Measurements from ENCODE around the gene ZNF75A.

The ZNF75A gene

GRCh38 chr16:3292604-3293003 lies 12.7 kb upstream of the ZNF75A start:
- DNase-seq (ENCODE audit: low read depth, low spot score), result no peak
- Histone ChIP-seq H3K4me1 (ENCODE audit: insufficient read depth, insufficient read length) (no peaks in the 10 kb centered on the region), H3K36me3 (ENCODE audit: insufficient read depth, insufficient read length, low read length) (peaks cover 75% of the 10 kb centered on the region), H3K9me3 (ENCODE audit: insufficient read depth, low read length) (peaks cover 49% of the 10 kb centered on the region), H3K27me3 (ENCODE audit: insufficient read depth, insufficient read length) (no peaks in the 10 kb centered on the region), H3K9ac (ENCODE audit: insufficient read length, low read depth) (no peak overlapping the region), H3K4me3 (ENCODE audit: insufficient read length, low read depth) (no peak overlapping the region)
- no peak for TF ChIP-seq ZNF274 (IDR thresholded peaks at IDR 0.05; ENCODE audit: low read depth, low read length)
- no peak for TF ChIP-seq SUZ12 (IDR thresholded peaks at IDR 0.05; ENCODE audit: extremely low read depth, insufficient read depth, insufficient read length)
- TF ChIP-seq YY1 (IDR thresholded peaks at IDR 0.05; ENCODE audit: insufficient read depth, insufficient read length), result no peak

DNA sequence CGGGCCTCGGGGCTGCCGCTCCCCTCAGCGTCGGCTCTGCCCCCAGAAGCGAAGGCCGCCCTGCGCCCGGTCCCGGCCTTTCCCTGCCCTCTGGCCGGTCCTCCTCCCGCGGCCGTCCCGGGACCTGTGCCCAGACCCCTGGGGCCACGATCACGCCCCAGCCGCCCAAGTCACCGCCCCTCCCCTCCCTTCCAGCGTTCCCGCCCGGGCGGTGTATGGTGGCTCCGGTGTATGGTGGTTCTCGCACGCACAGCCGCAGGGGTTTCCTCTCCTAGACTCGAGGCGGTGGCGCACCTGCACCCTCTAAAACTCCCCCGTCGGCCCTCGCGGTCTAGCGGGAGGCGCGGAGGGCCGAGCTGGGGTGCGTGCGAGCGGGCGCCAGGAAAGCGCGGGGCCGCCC lies 10.1 kb upstream of the ZNF75A start:
- DNase-seq (ENCODE audit: low read depth, low spot score), result no peak
- no peaks in the 10 kb centered on the region for H3K4me1 ChIP-seq (ENCODE audit: insufficient read depth, insufficient read length)
- H3K36me3 ChIP-seq (ENCODE audit: insufficient read depth, insufficient read length, low read length), result peaks cover 56% of the 10 kb centered on the region
- H3K9ac ChIP-seq (ENCODE audit: insufficient read length, low read depth), result no peak overlapping the region
- H3K4me3 ChIP-seq (ENCODE audit: insufficient read length, low read depth), result no peak overlapping the region
- TF ChIP-seq YY1 (IDR thresholded peaks at IDR 0.05; ENCODE audit: insufficient read depth, insufficient read length), result no peak
- no peak for TF ChIP-seq ZNF274 (IDR thresholded peaks at IDR 0.05; ENCODE audit: low read depth, low read length)
- TF ChIP-seq SUZ12 (IDR thresholded peaks at IDR 0.05; ENCODE audit: extremely low read depth, insufficient read depth, insufficient read length), result no peak
- H3K9me3 ChIP-seq (ENCODE audit: insufficient read depth, low read length), result peaks cover 23% of the 10 kb centered on the region
- no peaks in the 10 kb centered on the region for H3K27me3 ChIP-seq (ENCODE audit: insufficient read depth, insufficient read length)

DNA sequence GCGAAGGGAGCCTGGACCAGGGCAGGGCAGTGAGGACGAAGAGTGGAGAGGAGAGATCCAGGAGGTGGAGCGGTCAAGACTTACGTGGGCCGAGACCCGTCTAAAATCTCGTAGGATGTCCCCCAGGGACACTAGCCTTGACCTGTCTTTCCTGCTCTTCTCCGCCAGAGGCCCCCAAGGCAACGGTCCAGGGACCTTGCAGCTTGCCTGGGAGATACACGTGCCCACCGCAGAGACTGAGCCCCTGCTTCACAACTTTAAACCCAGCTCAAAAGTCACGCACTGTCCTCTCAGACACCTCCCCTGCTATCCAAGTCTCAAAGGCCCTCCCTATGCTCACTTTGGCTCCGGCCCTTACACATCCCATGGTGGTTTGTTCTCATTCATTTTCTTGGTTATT lies 9.5 kb upstream of the ZNF75A start:
- H3K4me3 ChIP-seq (ENCODE audit: insufficient read length, low read depth), result no peak overlapping the region
- no peak for DNase-seq (ENCODE audit: low read depth, low spot score)
- H3K36me3 ChIP-seq (ENCODE audit: insufficient read depth, insufficient read length, low read length), result peaks cover 56% of the 10 kb centered on the region
- H3K9ac ChIP-seq (ENCODE audit: insufficient read length, low read depth), result no peak overlapping the region
- no peaks in the 10 kb centered on the region for H3K4me1 ChIP-seq (ENCODE audit: insufficient read depth, insufficient read length)
- peaks cover 17% of the 10 kb centered on the region for H3K9me3 ChIP-seq (ENCODE audit: insufficient read depth, low read length)
- no peaks in the 10 kb centered on the region for H3K27me3 ChIP-seq (ENCODE audit: insufficient read depth, insufficient read length)
- no peak for TF ChIP-seq ZNF274 (IDR thresholded peaks at IDR 0.05; ENCODE audit: low read depth, low read length)
- no peak for TF ChIP-seq YY1 (IDR thresholded peaks at IDR 0.05; ENCODE audit: insufficient read depth, insufficient read length)
- no peak for TF ChIP-seq SUZ12 (IDR thresholded peaks at IDR 0.05; ENCODE audit: extremely low read depth, insufficient read depth, insufficient read length)

GRCh38 chr16:3304370-3304769 lies 927 bp upstream of the ZNF75A start:
- H3K9ac ChIP-seq (ENCODE audit: insufficient read length, low read depth), result peak overlapping the region; percentile 96
- no peak for TF ChIP-seq SUZ12 (IDR thresholded peaks at IDR 0.05; ENCODE audit: extremely low read depth, insufficient read depth, insufficient read length)
- no peak for TF ChIP-seq YY1 (IDR thresholded peaks at IDR 0.05; ENCODE audit: insufficient read depth, insufficient read length)
- H3K27me3 ChIP-seq (ENCODE audit: insufficient read depth, insufficient read length), result no peaks in the 10 kb centered on the region
- peaks cover 69% of the 10 kb centered on the region for H3K36me3 ChIP-seq (ENCODE audit: insufficient read depth, insufficient read length, low read length)
- peak overlapping the region; percentile 93 for H3K4me3 ChIP-seq (ENCODE audit: insufficient read length, low read depth)
- no peaks in the 10 kb centered on the region for H3K4me1 ChIP-seq (ENCODE audit: insufficient read depth, insufficient read length)
- H3K9me3 ChIP-seq (ENCODE audit: insufficient read depth, low read length), result peaks cover 41% of the 10 kb centered on the region
- DNase-seq (ENCODE audit: low read depth, low spot score), result no peak

DNA sequence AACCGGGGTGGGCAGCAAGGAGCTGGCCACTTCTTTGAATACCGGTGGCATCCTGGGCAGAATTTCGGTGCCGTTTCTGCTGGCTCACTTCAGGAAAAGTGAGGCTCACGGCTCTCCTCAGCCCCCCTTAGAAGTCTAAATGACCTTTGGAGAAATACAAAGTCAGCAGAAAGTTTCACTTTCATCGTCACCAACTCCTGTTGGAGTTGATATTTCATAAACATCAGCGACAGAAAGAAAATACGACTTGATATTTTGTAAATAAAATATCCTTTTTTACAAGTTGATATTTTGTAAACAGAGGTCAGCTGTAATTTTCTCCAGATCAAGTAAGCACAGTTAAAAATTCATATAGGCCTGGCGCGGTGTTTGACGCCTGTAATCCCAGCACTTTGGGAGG lies 781 bp downstream of the ZNF75A start:
- no peak for TF ChIP-seq YY1 (IDR thresholded peaks at IDR 0.05; ENCODE audit: insufficient read depth, insufficient read length)
- no peak for TF ChIP-seq ZNF274 (IDR thresholded peaks at IDR 0.05; ENCODE audit: low read depth, low read length)
- TF ChIP-seq SUZ12 (IDR thresholded peaks at IDR 0.05; ENCODE audit: extremely low read depth, insufficient read depth, insufficient read length), result no peak
- Histone ChIP-seq H3K9me3 (ENCODE audit: insufficient read depth, low read length) (peaks cover 57% of the 10 kb centered on the region), H3K27me3 (ENCODE audit: insufficient read depth, insufficient read length) (no peaks in the 10 kb centered on the region), H3K36me3 (ENCODE audit: insufficient read depth, insufficient read length, low read length) (peaks cover 72% of the 10 kb centered on the region), H3K4me1 (ENCODE audit: insufficient read depth, insufficient read length) (no peaks in the 10 kb centered on the region), H3K4me3 (ENCODE audit: insufficient read length, low read depth) (peak overlapping the region; percentile 93), H3K9ac (ENCODE audit: insufficient read length, low read depth) (peak overlapping the region; percentile 96)
- DNase-seq (ENCODE audit: low read depth, low spot score), result no peak

DNA sequence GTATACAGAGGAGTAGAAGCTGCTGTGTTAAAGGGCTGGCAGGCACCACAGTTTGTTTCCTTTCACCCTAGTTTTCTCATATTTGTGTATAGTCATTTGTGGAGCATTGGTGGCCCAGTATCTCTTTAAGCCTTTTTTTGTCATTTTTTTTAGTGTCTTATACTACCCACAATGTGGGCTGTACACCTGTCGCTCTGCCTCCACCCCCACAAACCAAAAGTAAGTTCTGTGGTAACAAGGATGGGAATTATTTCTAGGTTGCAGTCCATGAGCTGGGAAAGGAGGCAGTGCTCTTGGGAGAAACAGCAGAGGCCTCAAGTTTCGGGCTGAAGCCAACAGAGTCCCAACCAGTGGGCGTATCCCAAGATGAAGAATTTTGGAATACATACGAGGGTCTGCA lies 6.2 kb downstream of the ZNF75A start:
- peaks cover 99% of the 10 kb centered on the region for H3K9me3 ChIP-seq (ENCODE audit: insufficient read depth, low read length)
- H3K4me3 ChIP-seq (ENCODE audit: insufficient read length, low read depth), result no peak overlapping the region
- no peak for DNase-seq (ENCODE audit: low read depth, low spot score)
- TF ChIP-seq SUZ12 (IDR thresholded peaks at IDR 0.05; ENCODE audit: extremely low read depth, insufficient read depth, insufficient read length) (no peak), ZNF274 (IDR thresholded peaks at IDR 0.05; ENCODE audit: low read depth, low read length) (no peak), YY1 (IDR thresholded peaks at IDR 0.05; ENCODE audit: insufficient read depth, insufficient read length) (no peak)
- H3K36me3 ChIP-seq (ENCODE audit: insufficient read depth, insufficient read length, low read length), result peaks cover 96% of the 10 kb centered on the region
- no peaks in the 10 kb centered on the region for H3K27me3 ChIP-seq (ENCODE audit: insufficient read depth, insufficient read length)
- H3K4me1 ChIP-seq (ENCODE audit: insufficient read depth, insufficient read length), result no peaks in the 10 kb centered on the region
- no peak overlapping the region for H3K9ac ChIP-seq (ENCODE audit: insufficient read length, low read depth)

GRCh38 chr16:3317315-3317999 lies 12.2 kb downstream of the ZNF75A start:
- Histone ChIP-seq H3K9me3 (ENCODE audit: insufficient read depth, low read length) (peaks cover 80% of the 10 kb centered on the region), H3K36me3 (ENCODE audit: insufficient read depth, insufficient read length, low read length) (peaks cover 72% of the 10 kb centered on the region)
- peak; percentile 15 for DNase-seq (ENCODE audit: low read depth, low spot score)

More at GRCh38 chr16:3317315-3317999, 12.2 kb downstream of the ZNF75A start:
- no peak overlapping the region for H3K9ac ChIP-seq (ENCODE audit: insufficient read length, low read depth)
- TF ChIP-seq ZNF274 (IDR thresholded peaks at IDR 0.05; ENCODE audit: low read depth, low read length), result no peak
- no peak for TF ChIP-seq SUZ12 (IDR thresholded peaks at IDR 0.05; ENCODE audit: extremely low read depth, insufficient read depth, insufficient read length)
- no peak for TF ChIP-seq YY1 (IDR thresholded peaks at IDR 0.05; ENCODE audit: insufficient read depth, insufficient read length)
- no peak overlapping the region for H3K4me3 ChIP-seq (ENCODE audit: insufficient read length, low read depth)
- no peaks in the 10 kb centered on the region for H3K27me3 ChIP-seq (ENCODE audit: insufficient read depth, insufficient read length)
- H3K4me1 ChIP-seq (ENCODE audit: insufficient read depth, insufficient read length), result no peaks in the 10 kb centered on the region

Data from NT2/D1 (cell line).